Calu3 (cell line): ENCODE measurements around the gene MXRA5. TPM values are rescaled to one million over a fixed set of nuclear protein-coding genes. Genes with fewer than 3 reads are reported as not detected.

Experiments
- BruUV-seq: library from RNA; stranded (reverse); fragments of 400-500 nt; replicated peaks from 2 replicates; lab custom pipeline; 2021; lab: Mats Ljungman, UMichigan
- CTCF ChIA-PET: fragments of 300-600 bp; sonication (Branson Sonifier 250); formaldehyde crosslinking; loops from one replicate; lab custom pipeline; 2022; ENCODE audit warnings: antibody characterized with exemption; lab: Charles Lee
- DNase-seq: peaks from one replicate; pipeline ENCODE4 v3.0.0; 2022
- H3K27ac Mint-ChIP-seq: one replicate; pipeline ENCODE4 v1.8.0; 2022; ENCODE audit warnings: mixed read lengths; ENCODE audit not compliant: unreplicated experiment
- H3K27me3 Mint-ChIP-seq: one replicate; pipeline ENCODE4 v1.8.0; 2022; ENCODE audit warnings: mixed read lengths; ENCODE audit not compliant: unreplicated experiment
- H3K36me3 Mint-ChIP-seq: one replicate; pipeline ENCODE4 v1.8.0; 2022; ENCODE audit warnings: mild to moderate bottlenecking, moderate library complexity, mixed read lengths; ENCODE audit not compliant: insufficient read depth, unreplicated experiment
- H3K4me1 Mint-ChIP-seq: one replicate; pipeline ENCODE4 v1.8.0; 2022; ENCODE audit warnings: mild to moderate bottlenecking, low read depth, mixed read lengths; ENCODE audit not compliant: unreplicated experiment
- H3K4me3 Mint-ChIP-seq: one replicate; pipeline ENCODE4 v1.8.0; 2022; ENCODE audit warnings: mild to moderate bottlenecking, low read depth, moderate library complexity, mixed read lengths; ENCODE audit not compliant: unreplicated experiment
- H3K9me3 Mint-ChIP-seq: one replicate; pipeline ENCODE4 v1.8.0; 2022; ENCODE audit warnings: low read depth, mixed read lengths; ENCODE audit not compliant: unreplicated experiment
- CTCF ChIP-seq: fragments of 200-600 bp; IDR thresholded peaks from one replicate; pipeline ENCODE4 v1.8.0; 2022; ENCODE audit warnings: antibody characterized with exemption; ENCODE audit not compliant: unreplicated experiment
- intact Hi-C: fragments of 100-400 bp; cut with micrococcal nuclease; formaldehyde crosslinking; loops from one replicate; pipeline ENCODE4 v1.10.0; 2022; ENCODE audit not compliant: unreplicated experiment
- total RNA-seq: library from RNA; stranded (reverse); gene quantifications from 2 replicates; pipeline ENCODE4 v1.2.3, GENCODE V29; 2022

The MXRA5 gene
- total RNA-seq, 1 experiment from 2014 or later: 1.9 TPM

- intact Hi-C loops: no loop called here
- Mint-ChIP-seq H3K27me3 (no peaks in the 10 kb centered on the region), H3K4me1 (no peaks in the 10 kb centered on the region), H3K9me3 (no peaks in the 10 kb centered on the region), H3K4me3 (no peak overlapping the region), H3K27ac (no peak overlapping the region), H3K36me3 (no peaks in the 10 kb centered on the region)
- CTCF ChIA-PET: no interaction called here
- no TSS peak for BruUV-seq
- no peak for TF ChIP-seq CTCF
- no peak for DNase-seq
Observed at GRCh38 chrX:3299636-3300035, 46.8 kb downstream of the MXRA5 start.

- no TSS peak for BruUV-seq
- Mint-ChIP-seq H3K9me3 (no peaks in the 10 kb centered on the region), H3K27ac (no peak overlapping the region), H3K36me3 (no peaks in the 10 kb centered on the region), H3K27me3 (peaks cover 15% of the 10 kb centered on the region), H3K4me3 (no peak overlapping the region), H3K4me1 (peaks cover 10% of the 10 kb centered on the region)
- no peak for TF ChIP-seq CTCF
- DNase-seq: peak; percentile 27
- CTCF ChIA-PET: no interaction called here
- intact Hi-C loops: no loop called here
Observed at GRCh38 chrX:3295731-3296130, 50.7 kb downstream of the MXRA5 start.

- no peaks in the 10 kb centered on the region for H3K9me3 Mint-ChIP-seq
- H3K27ac Mint-ChIP-seq: no peak overlapping the region
- peaks cover 15% of the 10 kb centered on the region for H3K27me3 Mint-ChIP-seq
- no peak overlapping the region for H3K4me3 Mint-ChIP-seq
- no peaks in the 10 kb centered on the region for H3K36me3 Mint-ChIP-seq
- CTCF ChIA-PET: no interaction called here
- intact Hi-C loops: no loop called here
- H3K4me1 Mint-ChIP-seq: peaks cover 10% of the 10 kb centered on the region
- no peak for DNase-seq
- BruUV-seq: no TSS peak
- TF ChIP-seq CTCF: no peak
Observed at GRCh38 chrX:3293251-3293650, 53.2 kb downstream of the MXRA5 start.

- DNase-seq: no peak
- CTCF ChIA-PET: no interaction called here
- no peaks in the 10 kb centered on the region for H3K36me3 Mint-ChIP-seq
- H3K27ac Mint-ChIP-seq: no peak overlapping the region
- intact Hi-C loops: no loop called here
- H3K4me3 Mint-ChIP-seq: no peak overlapping the region
- BruUV-seq: no TSS peak
- no peak for TF ChIP-seq CTCF
- H3K4me1 Mint-ChIP-seq: peaks cover 29% of the 10 kb centered on the region
- peaks cover 15% of the 10 kb centered on the region for H3K27me3 Mint-ChIP-seq
- H3K9me3 Mint-ChIP-seq: no peaks in the 10 kb centered on the region
Observed at GRCh38 chrX:3290561-3290960, 55.9 kb downstream of the MXRA5 start.
